D721Med (cell line): ENCODE data around the gene COL6A2.

Source experiments
- DNase-seq: peaks from one replicate; pipeline ENCODE4 v3.0.0; 2011; ENCODE audit warnings: low spot score; ENCODE audit not compliant: insufficient read length
- FAIRE-seq: peaks from 2 replicates; lab custom pipeline; 2011; peaks lifted over from hg19 to GRCh38; lab: Jason Lieb, UNC
- CTCF ChIP-seq: IDR thresholded peaks from 2 replicates; pipeline ENCODE4 v1.5.1; 2012; ENCODE audit warnings: mild to moderate bottlenecking, control low read depth; ENCODE audit not compliant: insufficient read depth; ENCODE audit errors: missing control alignments

The COL6A2 gene

DNA sequence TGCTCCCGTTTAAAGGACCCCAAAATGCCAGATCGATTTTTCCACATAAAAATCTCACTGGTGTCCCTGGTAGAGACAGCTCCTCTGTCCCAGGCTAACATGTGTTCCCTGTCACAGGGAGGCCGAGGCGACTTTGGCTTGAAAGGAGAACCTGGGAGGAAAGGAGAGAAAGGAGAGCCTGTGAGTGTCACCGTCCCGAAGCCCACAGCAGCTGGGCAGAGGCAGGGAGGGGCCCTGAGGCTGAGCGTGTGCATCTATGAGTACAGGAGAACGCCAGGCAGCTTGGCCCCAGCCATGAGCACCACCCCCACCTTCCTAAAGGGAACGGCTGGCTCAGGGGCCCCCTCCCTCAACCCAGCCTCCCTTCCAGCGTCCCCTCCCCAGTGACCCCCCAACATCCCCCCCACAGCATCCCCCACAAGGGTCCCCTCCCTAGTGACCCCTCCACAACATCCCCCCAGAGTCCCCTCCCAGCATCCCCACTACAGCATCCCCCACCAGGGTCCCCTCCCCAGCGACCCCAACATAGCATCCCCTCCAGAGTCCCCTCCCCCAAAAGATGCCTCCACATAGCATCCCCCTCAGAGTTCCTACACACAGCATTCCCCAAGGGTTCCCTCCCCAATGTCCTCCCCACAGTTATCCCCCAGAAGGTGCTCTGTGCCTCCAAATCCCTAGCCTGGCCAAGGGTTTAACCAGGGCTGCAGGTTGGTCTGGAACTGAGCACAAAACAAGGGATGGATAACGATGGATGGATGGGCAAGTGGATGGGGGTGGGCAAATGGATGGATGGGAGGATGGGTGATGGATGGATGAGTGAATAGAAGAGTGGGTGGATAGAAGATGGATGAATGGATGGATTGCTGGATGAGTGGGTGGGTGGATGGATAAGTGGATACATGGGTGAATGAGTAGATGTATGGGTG, 25.1 kb downstream of the COL6A2 start:
- no peak for DNase-seq
- TF ChIP-seq CTCF, result no peak
- FAIRE-seq, result no peak

DNA sequence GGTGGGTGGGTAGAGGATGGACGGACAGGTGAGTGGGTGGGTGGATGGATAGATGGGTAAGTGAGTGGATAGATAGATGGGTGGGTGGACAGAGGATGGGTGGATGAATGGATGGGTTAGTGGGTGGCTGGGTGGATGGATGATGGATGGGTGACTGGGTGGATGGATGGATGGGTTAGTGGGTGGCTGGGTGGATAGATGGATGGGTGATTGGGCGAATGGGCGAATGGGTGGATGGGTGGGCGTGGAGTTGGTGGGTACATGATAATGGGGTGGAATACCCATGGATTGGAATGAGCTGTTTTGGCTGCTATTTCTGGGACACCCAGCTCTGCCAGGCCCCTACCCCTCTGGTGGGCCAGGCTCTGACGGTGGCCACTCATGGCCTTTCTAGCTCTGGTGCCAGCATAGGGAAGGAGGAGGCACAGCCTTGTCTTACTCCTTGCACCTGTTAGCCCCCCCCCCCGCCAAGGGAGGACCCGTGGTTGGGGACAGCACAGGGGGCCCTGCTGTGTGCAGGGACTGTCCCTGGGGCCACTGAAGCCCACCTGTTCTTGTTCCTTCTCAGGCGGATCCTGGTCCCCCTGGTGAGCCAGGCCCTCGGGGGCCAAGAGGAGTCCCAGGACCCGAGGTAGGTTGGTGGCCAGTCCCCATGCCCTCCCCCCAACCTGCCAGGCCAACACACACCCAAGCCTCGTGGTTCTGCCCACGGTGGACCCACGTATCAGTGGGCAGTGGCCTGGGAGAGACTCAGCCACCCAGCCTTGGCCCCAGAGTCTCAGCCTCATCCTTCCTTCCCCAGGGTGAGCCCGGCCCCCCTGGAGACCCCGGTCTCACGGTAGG, 26.4 kb downstream of the COL6A2 start:
- no peak for TF ChIP-seq CTCF
- DNase-seq, result peak; percentile 13
- FAIRE-seq, result no peak

DNA sequence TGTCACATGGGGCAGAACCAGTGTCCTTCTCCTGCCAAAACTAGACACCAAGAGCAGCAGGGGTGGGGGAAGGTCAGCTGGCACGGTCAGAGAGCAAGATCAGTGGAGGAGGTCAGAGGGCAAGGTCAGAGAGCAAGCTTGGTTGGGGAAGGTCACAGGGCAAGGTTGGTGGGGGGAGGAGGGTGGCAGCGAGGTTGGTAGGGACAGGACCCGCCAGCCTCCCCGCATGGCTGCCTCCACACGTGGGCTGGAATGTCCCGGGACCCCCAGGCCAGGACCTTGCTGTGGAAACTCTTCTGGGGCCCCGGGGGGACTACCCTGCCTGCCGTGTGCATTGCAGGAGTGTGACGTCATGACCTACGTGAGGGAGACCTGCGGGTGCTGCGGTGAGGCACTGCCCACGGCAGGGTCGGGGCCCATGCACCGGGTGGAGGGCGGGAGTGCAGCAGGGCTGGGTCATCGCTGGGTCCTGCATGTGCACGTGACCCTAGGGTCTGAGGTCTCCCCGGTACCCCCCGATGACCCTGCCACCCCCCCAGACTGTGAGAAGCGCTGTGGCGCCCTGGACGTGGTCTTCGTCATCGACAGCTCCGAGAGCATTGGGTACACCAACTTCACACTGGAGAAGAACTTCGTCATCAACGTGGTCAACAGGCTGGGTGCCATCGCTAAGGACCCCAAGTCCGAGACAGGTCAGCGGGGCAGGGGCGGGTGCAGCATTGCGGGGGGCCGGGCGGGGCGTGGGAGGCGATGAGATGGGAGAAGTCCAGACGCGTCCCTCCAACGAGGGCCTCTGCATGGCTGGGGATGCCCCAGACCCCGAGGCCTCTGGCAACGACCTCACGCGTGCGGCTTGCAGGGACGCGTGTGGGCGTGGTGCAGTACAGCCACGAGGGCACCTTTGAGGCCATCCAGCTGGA, 27.3 kb downstream of the COL6A2 start:
- no peak for DNase-seq
- TF ChIP-seq CTCF, result no peak
- FAIRE-seq, result no peak

DNA sequence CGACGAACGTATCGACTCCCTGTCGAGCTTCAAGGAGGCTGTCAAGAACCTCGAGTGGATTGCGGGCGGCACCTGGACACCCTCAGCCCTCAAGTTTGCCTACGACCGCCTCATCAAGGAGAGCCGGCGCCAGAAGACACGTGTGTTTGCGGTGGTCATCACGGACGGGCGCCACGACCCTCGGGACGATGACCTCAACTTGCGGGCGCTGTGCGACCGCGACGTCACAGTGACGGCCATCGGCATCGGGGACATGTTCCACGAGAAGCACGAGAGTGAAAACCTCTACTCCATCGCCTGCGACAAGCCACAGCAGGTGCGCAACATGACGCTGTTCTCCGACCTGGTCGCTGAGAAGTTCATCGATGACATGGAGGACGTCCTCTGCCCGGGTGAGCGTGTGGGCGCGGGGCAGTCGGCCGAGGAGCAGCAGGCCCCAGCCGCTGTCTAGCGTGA, 28.0 kb downstream of the COL6A2 start:
- FAIRE-seq (no peak), DNase-seq (peak; percentile 12)
- TF ChIP-seq CTCF, result no peak

DNA sequence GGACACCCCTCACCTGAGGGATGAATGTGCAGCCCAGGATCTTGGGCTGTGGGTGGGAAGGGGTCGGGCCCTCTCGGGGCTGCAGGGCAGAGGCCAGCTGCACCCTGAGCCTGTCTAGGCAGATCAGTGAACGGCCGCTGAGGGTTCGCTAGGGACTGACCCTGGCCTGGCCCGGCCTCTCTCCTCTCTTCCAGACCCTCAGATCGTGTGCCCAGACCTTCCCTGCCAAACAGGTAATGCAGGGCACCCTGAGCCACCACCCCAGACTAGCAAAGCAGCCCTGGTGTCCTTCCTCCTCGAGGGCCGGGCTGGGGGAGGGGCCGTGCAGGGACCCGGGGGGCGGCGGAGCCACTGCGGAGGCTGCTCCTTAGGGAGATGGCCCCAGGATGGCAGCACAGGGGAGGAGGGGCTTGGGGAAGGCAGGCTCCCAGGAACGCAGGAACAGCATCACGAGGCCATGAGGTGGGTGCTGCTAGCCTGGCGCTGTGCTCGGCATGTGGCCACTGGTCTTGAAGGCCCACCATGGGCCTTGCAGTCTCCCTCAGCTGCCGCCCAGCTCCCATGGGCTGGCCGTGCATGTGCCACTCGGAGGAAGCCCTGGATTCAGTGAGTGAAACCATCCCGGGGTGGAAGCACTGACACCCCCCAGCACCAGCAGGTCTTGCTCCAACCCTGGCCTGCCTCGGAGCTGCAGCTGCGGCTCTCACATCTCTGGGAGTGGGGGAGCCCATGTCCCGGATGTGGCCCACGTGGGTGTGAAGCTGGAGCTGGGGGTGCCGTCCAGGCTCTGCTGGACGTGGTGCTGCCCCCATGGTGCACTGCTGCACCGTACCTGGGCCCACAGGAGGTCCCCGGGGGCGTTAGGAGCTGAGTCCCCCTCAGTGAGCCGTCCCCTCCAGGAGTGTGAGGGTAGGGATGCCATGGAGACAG, 28.7 kb downstream of the COL6A2 start:
- no peak for FAIRE-seq
- DNase-seq, result peak; percentile 21
- TF ChIP-seq CTCF, result no peak
